ENCODE measurements around the gene PNMA8A.
A peak's percentile ranks its signal among the peaks of the same experiment; 100 is the strongest.
"Not testable (repeated sequence)": the region's sequence is repeated elsewhere in the genome, so short reads cannot be mapped to it uniquely, and the experiment has no call there.

PNMA8A gene

GRCh38 chr19:46471116-46471733 lies at the start of gene PNMA8A:
PNMA8A (minus strand) TSS chr19:46471563; CDS start chr19:46471035, 528 bp downstream.
- peak; percentile 56 to 92 for DNase-seq

GRCh38 chr19:46520616-46521015 lies 49.3 kb upstream of the PNMA8A start:
- no peak for DNase-seq

- DNase-seq: no peak
Measured at GRCh38 chr19:46517471-46517870, 46.1 kb upstream of the PNMA8A start.

DNA sequence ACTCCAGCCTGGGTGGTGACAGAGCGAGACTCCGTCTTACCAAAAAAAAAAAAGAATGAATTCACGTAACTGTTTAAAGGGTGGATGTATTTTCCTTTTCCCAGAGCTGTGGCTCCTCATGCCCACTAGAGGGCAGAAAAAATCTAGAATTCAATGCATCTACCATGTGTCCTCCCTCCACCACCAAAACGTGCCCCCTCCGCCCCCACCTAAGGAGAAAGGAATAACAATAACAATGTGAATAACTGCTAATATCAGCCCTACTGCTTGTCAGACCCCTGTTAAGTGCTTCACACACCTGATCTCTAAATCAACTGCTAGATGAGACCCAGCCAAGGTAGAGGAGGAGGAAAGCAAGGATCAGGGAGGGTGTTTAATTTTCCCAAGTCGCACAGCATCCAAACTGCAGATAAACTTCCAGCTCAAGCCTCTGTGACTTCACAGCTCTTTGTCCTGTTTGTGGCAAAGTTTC lies 44.6 kb upstream of the PNMA8A start:
- DNase-seq: peak in 1 of 2 experiments; percentile 67

GRCh38 chr19:46515290-46515609 lies 43.9 kb upstream of the PNMA8A start:
- DNase-seq: no peak

- DNase-seq: no peak
Measured at GRCh38 chr19:46514589-46515289, 43.4 kb upstream of the PNMA8A start.

DNA sequence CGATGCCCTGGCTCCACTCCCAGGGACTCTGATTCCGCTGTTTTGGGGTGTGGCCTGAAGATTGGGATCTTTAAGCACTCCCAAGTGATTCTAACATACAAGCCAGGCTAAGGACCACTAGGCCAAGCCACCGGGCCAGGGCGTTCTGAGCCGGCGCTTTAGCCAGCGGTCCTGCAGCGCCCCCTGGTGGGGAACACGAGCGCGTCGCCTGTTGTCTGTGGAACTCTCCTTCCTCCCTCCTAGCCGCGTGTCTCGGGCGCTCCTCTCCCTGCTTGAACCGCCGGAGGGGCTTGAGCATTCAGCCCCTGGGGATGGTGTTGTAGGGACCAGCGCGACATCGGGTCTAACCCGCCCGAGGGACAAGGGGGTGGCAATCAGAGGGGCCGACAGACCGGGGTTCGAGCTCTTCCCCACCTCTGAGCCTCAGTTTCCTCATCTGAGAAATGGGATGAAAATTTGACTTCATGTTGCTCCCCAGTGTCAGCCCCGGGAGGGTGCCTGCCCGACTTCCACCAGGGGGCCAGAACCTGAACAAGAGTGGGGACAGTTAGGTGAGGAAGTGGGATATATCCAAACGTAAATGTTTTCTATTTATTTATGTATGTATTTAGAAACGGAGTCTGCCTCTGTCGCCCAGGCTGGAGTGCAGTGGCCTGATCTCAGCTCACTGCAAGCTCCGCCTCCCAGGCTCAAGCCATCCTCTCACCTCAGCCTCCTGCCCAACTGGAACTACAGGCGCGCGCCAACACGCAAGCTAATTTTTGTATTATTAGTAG lies 42.3 kb upstream of the PNMA8A start:
- DNase-seq: peak; percentile 51 to 87

DNA sequence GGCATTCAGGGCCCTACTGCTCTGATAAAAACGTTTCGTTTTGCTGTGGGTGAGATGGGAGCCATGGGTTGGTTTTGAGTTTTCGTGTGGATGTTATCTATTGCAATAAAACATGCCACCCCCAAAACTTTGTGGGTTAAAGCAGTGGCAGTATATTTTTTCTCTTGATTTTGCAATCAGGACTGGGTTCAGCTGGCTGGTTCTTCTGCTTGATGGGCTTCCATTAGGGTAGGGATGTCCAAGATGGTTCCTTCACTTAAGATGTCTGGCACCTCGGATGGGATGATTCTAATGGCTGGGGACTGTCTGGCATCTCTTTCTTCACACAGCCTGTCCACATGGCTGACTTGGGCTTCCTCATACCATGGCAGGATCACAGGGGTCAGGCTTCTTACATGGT lies 39.9 kb upstream of the PNMA8A start:
- DNase-seq: no peak

GRCh38 chr19:46508206-46508605 lies 36.8 kb upstream of the PNMA8A start:
- DNase-seq: no peak

- DNase-seq: no peak
Measured at GRCh38 chr19:46503848-46504453, 32.6 kb upstream of the PNMA8A start.

- no peak for DNase-seq
Measured at GRCh38 chr19:46502891-46503290, 31.5 kb upstream of the PNMA8A start.

DNA sequence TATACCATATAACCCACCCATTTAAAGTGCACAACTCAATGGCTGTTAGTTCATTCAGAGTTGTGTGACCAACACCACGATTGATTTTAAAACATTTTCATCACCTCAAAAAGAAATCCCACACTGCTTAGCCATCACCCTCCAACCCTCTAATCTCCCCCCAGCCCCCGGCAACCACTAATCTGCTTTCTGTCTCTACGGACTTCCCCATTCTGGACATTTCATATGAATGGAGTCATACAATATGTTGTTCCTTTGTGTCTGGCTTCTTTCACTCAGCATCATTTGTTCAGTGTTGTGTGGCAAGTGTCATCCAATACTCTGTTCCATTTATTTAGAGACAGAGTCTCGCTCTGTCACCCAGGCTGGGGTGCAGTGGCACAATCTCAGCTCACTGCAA lies 28.3 kb upstream of the PNMA8A start:
- DNase-seq: no peak

DNA sequence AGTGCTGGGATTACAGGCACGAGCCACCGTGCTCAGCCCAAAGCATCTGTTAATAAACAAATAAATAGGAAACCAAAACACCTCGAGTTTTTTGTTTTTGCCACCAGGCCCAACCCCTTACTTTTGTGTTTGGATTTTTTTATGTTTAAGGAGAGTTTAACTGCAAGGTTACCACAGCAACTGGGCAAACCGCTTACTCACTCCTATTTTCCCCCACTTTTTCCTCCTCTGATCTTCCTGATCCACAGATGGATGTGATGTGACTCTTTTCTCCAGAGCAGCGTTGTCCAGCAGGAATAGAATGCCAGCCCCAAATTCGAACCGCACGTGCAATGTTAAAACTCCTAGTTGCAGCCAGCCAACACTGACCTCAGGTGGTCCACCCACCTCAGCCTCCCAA lies 26.4 kb upstream of the PNMA8A start:
- DNase-seq: no peak

GRCh38 chr19:46496886-46497285 lies 25.5 kb upstream of the PNMA8A start:
- DNase-seq: not testable (repeated sequence)

GRCh38 chr19:46496304-46496703 lies 24.9 kb upstream of the PNMA8A start:
- DNase-seq: no peak

DNA sequence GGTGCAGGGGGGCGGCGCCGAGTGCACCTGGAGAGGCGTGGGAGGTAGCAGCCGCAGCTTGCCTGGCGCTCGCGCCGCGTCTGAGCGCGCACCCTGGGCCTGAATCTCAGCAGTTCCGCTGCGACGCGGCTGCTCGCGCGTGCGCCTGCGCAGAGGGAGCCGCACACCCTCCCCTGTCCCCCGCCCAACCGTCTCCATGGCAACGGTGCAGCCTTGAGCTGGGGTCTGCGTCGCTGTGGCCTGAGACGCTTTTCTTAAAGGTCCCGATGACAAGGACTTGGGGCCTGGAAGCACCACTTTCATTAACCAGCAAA lies 24.4 kb upstream of the PNMA8A start, which contains the start of gene PNMA8B:
Gene PNMA8B, minus strand, starts transcription at position 82 of the 314 bp plus-strand sequence. CDS start 402 bp downstream, outside the sequence.
- peak in 1 of 2 experiments; percentile 56 for DNase-seq

DNA sequence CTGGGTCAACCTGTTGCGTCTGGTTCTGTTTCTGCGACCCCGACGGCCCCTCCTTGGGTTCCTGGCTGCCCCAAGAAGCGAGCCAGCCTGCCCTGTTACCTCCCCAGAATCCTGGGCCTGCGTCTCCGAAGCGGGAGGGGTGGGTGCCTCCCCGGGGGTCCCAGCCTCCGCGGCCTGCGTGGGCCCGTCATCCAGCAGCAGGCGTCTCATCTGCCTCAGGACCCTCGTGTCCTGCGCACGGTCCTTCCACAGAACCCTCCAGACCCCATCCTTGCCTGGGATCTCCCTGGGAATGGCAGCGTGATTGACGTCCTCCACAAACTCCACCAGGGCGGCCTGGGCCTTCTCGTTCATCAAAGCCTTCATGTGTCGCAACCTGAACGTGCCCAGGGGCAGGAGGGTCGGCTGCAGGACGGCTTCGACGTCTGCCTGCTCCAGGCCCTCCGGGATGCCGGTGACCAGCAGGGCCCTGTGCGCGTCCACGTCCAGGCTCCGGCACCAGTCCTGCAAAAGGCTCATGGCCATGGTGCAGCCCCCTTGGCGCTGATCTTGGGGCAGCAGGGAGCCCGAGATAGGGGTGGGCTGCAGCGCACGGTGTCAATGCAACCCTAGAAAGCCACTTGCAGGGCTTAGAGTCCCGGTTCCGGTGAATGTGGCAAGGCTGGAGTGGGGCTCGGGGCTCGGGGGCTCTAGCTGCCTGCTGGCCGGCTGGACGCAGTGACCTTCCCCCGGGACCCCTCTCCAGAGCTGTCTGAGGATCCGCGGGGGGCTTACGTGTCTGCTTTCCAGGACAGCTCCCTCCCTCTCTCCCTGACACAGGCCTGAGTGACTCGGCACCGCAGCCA lies 23.8 kb upstream of the PNMA8A start:
- no peak for DNase-seq

GRCh38 chr19:46494146-46494940 lies 23.0 kb upstream of the PNMA8A start:
- no peak for DNase-seq

DNA sequence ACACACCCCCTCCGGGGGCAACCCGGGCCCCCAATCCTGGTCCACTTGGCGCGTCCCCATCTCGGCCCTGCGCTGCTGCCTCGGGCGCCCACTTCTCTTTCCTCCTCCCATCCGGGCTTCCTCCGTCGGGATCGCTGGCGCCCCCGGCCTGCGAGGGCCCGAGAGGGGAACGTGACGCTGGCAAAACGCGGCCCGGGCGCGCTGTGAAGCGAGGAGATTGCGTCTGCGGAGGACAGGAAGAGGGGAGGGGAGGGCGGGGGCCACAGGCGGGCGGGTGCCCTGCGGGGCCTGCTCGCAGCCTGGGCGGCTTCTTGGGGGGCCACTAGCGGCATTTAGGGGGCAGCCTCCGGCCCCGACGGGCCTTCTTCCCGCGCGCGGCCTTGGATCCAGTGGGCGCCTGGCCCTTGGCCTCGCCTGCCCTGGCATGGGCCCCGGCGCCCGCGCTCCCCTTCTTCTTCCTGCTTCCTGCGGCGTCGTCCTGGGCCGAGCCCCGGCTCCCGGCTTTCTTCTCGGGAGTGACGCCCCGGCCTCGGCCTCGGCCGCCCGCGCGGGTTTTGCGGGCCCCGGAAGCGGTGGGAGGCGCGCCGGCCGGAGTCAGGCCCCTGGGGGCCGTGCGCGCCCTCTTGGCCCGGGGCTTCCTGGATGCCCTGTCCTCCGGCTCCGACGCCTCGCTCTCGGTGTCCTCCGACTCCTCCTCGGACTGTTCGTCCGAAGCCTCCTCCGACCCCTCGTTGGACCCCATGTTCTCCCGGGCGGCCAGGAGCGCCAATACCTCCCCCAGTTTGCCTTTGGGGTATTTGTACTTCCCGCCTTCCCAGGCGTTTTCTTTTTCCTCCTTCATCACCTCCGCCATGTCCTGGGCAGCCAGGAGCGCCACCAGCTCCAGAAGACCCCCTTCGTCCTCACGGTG lies 22.1 kb upstream of the PNMA8A start:
- DNase-seq: no peak

DNA sequence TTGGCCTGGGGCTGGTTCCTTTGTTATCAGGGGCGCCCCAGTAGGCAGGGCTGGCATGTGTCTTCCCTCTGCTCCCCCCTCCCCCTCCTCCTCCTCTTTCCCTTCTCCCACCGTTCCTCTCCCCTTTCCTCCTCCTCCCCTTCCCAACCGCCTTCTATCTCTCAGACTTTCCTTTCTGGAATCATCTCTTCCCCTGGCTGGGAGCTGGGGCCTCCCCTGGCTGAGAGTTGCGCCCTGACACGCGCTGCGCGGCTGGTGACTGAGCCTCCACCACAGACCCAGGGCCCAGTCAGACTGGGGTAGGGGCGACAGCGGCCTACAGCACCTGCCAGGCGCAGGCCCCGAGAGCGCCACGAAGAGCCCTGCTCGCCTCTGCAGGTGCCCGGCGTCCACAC lies 21.5 kb upstream of the PNMA8A start:
- DNase-seq: no peak

Measured in NCI-H446 (cell line).